Activated naive CD4-positive, alpha-beta T cell treated with anti-CD3 and anti-CD28 coated beads for 36 hours (primary cell): ENCODE measurements around the gene SLC25A23. TPM values are rescaled to one million over a fixed set of nuclear protein-coding genes. Genes with fewer than 3 reads are reported as not detected.

Experiments used
- CTCF ChIA-PET: fragments of 350-600 bp; sonication (Branson Sonifier 250); formaldehyde crosslinking; loops from one replicate; lab custom pipeline; 2021; ENCODE audit warnings: antibody characterized with exemption; lab: Charles Lee
- DNase-seq: peaks from one replicate; pipeline ENCODE4 v3.0.0-alpha.2; 2020
- H3K27ac Mint-ChIP-seq: one replicate; pipeline ENCODE4 v1.8.0; 2021; ENCODE audit warnings: mild to moderate bottlenecking, mixed read lengths
- H3K27me3 Mint-ChIP-seq: one replicate; pipeline ENCODE4 v1.8.0; 2021; ENCODE audit warnings: low read depth, mixed read lengths
- H3K36me3 Mint-ChIP-seq: one replicate; pipeline ENCODE4 v1.8.0; 2021; ENCODE audit warnings: low read depth, mixed read lengths
- H3K4me1 Mint-ChIP-seq: one replicate; pipeline ENCODE4 v1.8.0; 2021; ENCODE audit warnings: low read depth, mixed read lengths
- H3K4me3 Mint-ChIP-seq: one replicate; pipeline ENCODE4 v1.8.0; 2021; ENCODE audit warnings: mild to moderate bottlenecking, moderate library complexity, mixed read lengths
- H3K9me3 Mint-ChIP-seq: one replicate; pipeline ENCODE4 v1.8.0; 2021; ENCODE audit warnings: mixed read lengths
- intact Hi-C: fragments of 100-400 bp; cut with micrococcal nuclease; formaldehyde crosslinking; loops from one replicate; pipeline ENCODE4 v1.15.1; 2023
- total RNA-seq, 2 experiments: library from RNA; stranded (reverse); gene quantifications; one replicate each; pipeline ENCODE4 v1.2.3, GENCODE V29; 2021

Gene SLC25A23
- total RNA-seq, 2 experiments from 2014 or later = 16.2 to 18.2 TPM

DNA sequence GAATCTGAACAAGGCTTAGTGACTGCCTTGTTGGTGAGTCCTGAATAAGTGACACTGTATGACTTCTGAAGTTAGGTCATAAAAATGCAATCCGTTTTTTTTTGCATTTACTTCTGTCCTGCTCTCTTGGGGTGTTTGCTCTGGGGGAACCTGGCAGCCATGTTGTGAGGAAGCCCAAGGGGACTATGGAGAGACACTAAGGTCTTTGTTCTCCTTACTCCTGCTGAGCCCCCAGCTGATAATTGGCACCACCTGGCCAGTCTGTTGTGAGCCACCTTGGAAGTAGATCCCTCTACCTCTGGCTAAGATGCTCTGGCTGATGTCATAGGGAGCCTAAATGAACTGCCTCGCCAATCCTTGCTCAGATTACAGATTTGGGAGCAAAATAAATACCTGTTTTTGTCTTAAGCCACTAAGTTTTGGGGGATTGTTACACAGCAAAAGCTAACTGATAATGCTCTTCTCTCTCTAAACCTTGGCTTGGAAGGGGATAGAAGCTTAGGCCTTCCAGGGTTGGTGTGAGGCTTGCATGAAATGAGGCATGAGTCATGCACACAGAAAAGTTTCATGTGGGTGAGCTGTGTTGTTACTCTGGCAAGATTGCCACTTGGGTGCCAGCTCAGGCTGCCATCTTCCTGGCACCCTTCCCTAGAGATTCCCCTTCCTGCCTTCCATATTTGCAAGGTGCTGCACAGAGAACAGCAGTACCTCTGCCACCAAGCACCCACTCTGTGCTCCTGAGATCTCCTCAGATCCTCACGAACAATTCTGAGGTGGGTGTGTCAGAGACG, 32.4 kb upstream of the SLC25A23 start:
- H3K27me3 Mint-ChIP-seq = no peaks in the 10 kb centered on the region
- no peak overlapping the region for H3K4me3 Mint-ChIP-seq
- CTCF ChIA-PET = interaction anchor here (0.9 to 2.3 kb wide), 2 partner anchors 10 to 14 kb away, joined by 3 to 6 read pairs; no protein-coding TSS in a partner anchor
- H3K27ac Mint-ChIP-seq = no peak overlapping the region
- H3K9me3 Mint-ChIP-seq = peaks cover 8% of the 10 kb centered on the region
- H3K36me3 Mint-ChIP-seq = no peaks in the 10 kb centered on the region
- intact Hi-C loops = no loop called here
- no peaks in the 10 kb centered on the region for H3K4me1 Mint-ChIP-seq
- no peak for DNase-seq

DNA sequence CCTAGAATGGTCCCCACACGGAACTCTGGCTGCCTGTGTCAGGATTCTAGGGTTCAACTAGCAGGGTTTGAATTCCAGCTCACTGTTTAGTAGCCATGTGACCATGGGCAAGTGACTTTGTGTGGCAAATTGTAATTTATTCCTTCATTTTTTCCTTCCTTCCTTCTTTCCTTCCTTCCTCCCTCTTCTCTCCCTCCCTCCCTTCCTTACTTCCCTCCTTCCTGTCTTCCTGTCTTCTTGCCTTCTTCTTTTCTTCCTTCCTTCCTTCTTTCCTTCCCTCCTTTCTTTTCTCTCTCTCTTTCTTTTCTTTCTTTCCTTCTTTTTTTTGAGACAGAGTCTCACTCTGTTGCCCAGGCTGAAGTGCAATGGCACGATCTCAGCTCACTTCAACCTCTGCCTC, 30.5 kb upstream of the SLC25A23 start:
- H3K9me3 Mint-ChIP-seq = peaks cover 8% of the 10 kb centered on the region
- CTCF ChIA-PET = interaction anchor here (0.5 to 2.3 kb wide), 2 partner anchors 8 to 1042 kb away, joined by 3 to 6 read pairs; no protein-coding TSS in a partner anchor
- DNase-seq = no peak
- no peaks in the 10 kb centered on the region for H3K4me1 Mint-ChIP-seq
- no peaks in the 10 kb centered on the region for H3K36me3 Mint-ChIP-seq
- H3K27ac Mint-ChIP-seq = no peak overlapping the region
- intact Hi-C loops = no loop called here
- H3K4me3 Mint-ChIP-seq = peak overlapping the region; percentile 43
- H3K27me3 Mint-ChIP-seq = no peaks in the 10 kb centered on the region

DNA sequence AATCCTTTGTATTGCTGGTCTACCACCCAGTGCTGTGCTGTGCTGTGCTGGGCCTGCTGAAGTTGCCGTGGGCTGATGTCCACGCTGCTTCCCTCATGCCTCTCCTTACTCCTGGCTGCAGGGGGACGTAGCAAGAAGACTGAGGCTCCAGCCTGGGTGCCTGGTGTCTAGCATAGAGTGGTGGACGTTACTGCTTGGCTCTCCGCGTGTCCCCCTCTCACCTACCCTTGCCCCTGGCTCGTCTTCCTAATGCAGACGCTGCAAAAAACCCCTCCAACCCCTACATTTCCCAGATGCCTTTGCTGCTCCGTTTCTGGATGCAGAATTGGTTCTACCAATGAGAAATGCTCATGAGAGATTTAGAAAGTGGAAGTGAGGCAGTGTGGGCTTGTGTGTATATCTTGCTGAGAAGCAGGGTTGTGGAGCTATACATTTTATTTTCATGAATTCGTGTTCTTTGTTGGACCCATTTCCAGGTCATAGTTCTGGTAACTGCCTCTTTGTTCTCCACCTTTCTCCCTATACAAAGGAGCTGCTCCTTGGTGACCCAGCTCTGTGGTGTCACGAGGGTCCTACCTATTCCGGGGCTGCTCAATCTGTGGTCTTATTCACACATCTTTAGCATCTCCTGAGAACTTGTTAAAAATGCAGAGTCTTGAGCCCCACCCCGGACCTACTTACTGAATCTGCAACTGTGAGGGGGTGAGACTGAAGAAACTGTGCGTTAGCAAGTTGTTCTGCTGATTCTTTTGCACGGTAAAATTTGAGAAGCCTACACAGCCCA, 29.9 kb upstream of the SLC25A23 start:
- H3K4me3 Mint-ChIP-seq = peak overlapping the region; percentile 43
- DNase-seq = peak; percentile 15
- peak overlapping the region; percentile 5 for H3K27ac Mint-ChIP-seq
- H3K27me3 Mint-ChIP-seq = no peaks in the 10 kb centered on the region
- CTCF ChIA-PET = interaction anchor here (0.5 kb wide), 1 partner anchor 1041 kb away, joined by 3 read pairs; no protein-coding TSS in a partner anchor
- H3K4me1 Mint-ChIP-seq = no peaks in the 10 kb centered on the region
- peaks cover 8% of the 10 kb centered on the region for H3K9me3 Mint-ChIP-seq
- intact Hi-C loops = no loop called here
- H3K36me3 Mint-ChIP-seq = no peaks in the 10 kb centered on the region

DNA sequence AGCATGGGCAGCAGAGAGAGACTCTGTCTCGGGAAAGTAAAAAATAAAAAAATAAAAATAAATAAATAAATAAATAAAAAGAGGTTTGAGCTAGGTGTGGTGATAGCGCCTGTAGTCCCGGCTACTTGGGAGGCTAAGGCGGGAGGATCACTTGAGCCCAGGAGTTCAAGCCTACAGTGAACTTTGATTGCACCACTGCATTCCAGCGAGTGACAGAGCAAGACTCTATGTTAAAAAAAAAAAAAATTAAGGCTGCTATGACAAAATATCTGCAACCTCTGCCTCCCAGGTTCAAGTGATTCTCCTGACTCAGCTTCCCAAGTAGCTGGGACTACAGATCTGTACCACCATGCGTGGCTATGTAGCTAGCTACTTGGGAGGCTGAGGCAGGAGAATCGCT, 25.2 kb upstream of the SLC25A23 start:
- Mint-ChIP-seq H3K36me3 (peaks cover 1% of the 10 kb centered on the region), H3K27me3 (no peaks in the 10 kb centered on the region), H3K27ac (no peak overlapping the region), H3K9me3 (no peaks in the 10 kb centered on the region), H3K4me1 (peaks cover 26% of the 10 kb centered on the region), H3K4me3 (no peak overlapping the region)
- intact Hi-C loops = loop anchor here (5.0 kb wide), 2 partner anchors 58 to 123 kb away; partner anchors contain the start of gene CLPP
- CTCF ChIA-PET = no interaction called here
- no peak for DNase-seq

DNA sequence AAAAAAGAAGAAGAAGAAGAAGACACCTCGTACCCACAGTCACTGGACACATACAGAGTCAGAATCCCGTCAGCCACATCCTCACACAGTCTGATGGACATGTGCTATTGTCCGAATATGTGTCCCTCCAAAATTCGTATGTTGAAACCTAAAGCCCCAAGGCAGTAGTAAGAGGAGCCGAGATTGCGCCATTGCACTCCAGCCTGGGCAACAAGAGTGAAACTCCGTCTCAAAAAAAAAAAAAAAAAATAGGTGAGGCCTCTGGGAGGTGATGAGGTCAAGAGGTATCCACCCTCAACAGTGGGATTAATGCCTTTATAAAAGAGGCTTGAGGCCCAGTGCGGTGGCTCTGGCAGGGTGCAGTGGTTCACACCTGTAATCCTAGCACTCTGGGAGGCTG, 24.6 kb upstream of the SLC25A23 start:
- H3K4me3 Mint-ChIP-seq = no peak overlapping the region
- H3K9me3 Mint-ChIP-seq = no peaks in the 10 kb centered on the region
- CTCF ChIA-PET = no interaction called here
- intact Hi-C loops = loop anchor here (5.0 kb wide), 2 partner anchors 57 to 122 kb away; partner anchors contain the start of gene CLPP
- DNase-seq = no peak
- H3K36me3 Mint-ChIP-seq = peaks cover 1% of the 10 kb centered on the region
- peaks cover 30% of the 10 kb centered on the region for H3K4me1 Mint-ChIP-seq
- H3K27me3 Mint-ChIP-seq = no peaks in the 10 kb centered on the region
- H3K27ac Mint-ChIP-seq = no peak overlapping the region

DNA sequence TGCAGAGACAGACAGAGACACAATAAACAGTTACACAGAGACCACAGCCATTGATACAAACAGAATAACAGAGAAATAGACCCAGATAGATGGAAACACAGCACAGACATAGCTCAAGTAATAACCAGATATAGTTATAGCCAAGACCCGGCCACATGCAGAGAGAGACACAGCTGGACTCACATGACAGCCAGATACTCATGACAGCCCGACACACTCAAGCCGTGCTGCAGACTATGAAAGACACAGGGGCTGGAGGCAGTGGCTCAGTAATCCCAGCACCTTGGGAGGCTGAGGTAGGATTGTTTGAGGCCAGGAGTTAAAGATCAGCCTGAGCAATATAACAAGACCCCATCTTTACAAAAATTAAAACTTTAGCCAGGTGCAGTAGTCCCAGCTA, 23.6 kb upstream of the SLC25A23 start:
- H3K36me3 Mint-ChIP-seq = peaks cover 1% of the 10 kb centered on the region
- no peaks in the 10 kb centered on the region for H3K9me3 Mint-ChIP-seq
- peak overlapping the region; percentile 94 for H3K27ac Mint-ChIP-seq
- no peak overlapping the region for H3K4me3 Mint-ChIP-seq
- intact Hi-C loops = loop anchor here (2.0 to 5.0 kb wide), 3 partner anchors 18 to 121 kb away; partner anchors contain the start of gene CLPP
- no peak for DNase-seq
- no peaks in the 10 kb centered on the region for H3K27me3 Mint-ChIP-seq
- CTCF ChIA-PET = interaction anchor here (1.3 kb wide), 1 partner anchor 16 kb away, joined by 7 read pairs; no protein-coding TSS in a partner anchor
- H3K4me1 Mint-ChIP-seq = peaks cover 31% of the 10 kb centered on the region

DNA sequence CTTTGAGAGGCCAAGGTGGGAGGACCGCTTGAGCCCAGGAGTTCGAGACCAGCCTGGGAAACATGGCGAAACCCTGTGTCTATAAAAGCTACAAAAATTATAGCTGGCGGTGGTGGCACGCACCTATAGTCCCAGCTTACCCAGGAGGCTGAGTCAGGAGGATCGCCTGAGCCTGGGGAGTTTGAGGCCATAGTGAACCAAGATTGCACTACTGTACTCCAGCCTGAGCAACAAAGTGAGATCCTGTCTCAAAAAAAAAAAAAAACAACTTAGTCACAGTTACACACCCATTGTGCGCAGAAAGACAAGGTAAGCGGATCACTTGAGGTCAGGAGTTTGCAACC, 22.7 kb upstream of the SLC25A23 start:
- intact Hi-C loops = loop anchor here (2.0 to 5.0 kb wide), 3 partner anchors 18 to 120 kb away; partner anchors contain the start of gene CLPP
- DNase-seq = peak; percentile 29
- no peaks in the 10 kb centered on the region for H3K9me3 Mint-ChIP-seq
- CTCF ChIA-PET = interaction anchor here (1.0 to 1.8 kb wide), 4 partner anchors 9 to 382 kb away, joined by 5 to 7 read pairs (median 6); no protein-coding TSS in a partner anchor
- peak overlapping the region; percentile 95 for H3K4me3 Mint-ChIP-seq
- no peaks in the 10 kb centered on the region for H3K27me3 Mint-ChIP-seq
- peaks cover 3% of the 10 kb centered on the region for H3K36me3 Mint-ChIP-seq
- peaks cover 31% of the 10 kb centered on the region for H3K4me1 Mint-ChIP-seq
- H3K27ac Mint-ChIP-seq = peak overlapping the region; percentile 94

DNA sequence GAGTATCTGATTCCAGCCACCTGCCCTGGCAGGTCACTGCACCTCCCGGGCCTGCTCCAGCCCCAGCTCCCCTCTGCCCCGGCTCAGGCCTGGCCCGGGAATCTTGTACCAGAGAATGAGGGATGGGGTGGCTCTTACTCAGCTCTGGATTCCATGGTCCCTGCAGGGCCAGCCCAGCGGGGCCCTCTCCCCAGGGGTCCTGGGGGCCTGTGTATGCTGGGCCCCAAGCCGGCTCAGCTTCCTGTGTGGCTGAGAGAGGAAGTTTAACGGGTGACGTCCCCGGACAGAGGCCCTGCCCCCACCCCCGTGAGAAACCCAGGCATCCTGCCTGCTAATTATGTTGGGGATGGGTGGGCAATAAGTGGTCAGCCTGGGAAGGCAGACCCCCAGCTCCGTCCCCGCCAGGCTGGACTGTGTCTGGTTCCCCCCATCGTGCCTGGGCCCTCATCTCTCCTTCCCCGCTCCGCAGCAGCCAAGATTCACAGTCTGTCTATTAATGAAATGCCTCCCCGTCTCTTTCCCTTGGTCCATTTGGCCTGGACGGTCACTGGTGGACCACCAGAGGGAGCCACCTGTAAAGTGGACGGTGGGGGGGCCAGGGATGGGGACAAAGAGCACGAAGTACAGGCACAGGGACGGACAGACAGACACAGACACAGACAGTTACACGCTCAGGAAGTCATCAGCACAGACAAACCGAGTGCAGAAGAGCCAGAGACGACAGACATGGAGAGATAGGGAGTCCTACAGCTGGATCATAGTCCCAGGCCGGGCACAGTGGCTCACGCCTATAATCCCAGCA, 22.1 kb upstream of the SLC25A23 start, which contains the start of gene DENND1C:
TSS of gene DENND1C (minus strand) at position 247 of the 802 bp plus-strand sequence. CDS start at position 155, 92 bp downstream.
- H3K4me3 Mint-ChIP-seq = peak within 1 kb of the TSS; percentile 95
- intact Hi-C loops = loop anchor here (1.0 to 5.0 kb wide), 4 partner anchors 19 to 119 kb away; partner anchors contain the start of gene CLPP
- DNase-seq = peak; percentile 86
- peak within 1 kb of the TSS; percentile 94 for H3K27ac Mint-ChIP-seq
- no peaks in the 10 kb centered on the region for H3K9me3 Mint-ChIP-seq
- H3K4me1 Mint-ChIP-seq = peaks cover 31% of the 10 kb centered on the region
- CTCF ChIA-PET = interaction anchor here (0.5 to 1.8 kb wide), 9 partner anchors 10 to 382 kb away, joined by 3 to 7 read pairs (median 5); partner anchors contain the start of gene SLC25A23
- no peaks in the 10 kb centered on the region for H3K27me3 Mint-ChIP-seq
- peaks cover 5% of the 10 kb centered on the region for H3K36me3 Mint-ChIP-seq

DNA sequence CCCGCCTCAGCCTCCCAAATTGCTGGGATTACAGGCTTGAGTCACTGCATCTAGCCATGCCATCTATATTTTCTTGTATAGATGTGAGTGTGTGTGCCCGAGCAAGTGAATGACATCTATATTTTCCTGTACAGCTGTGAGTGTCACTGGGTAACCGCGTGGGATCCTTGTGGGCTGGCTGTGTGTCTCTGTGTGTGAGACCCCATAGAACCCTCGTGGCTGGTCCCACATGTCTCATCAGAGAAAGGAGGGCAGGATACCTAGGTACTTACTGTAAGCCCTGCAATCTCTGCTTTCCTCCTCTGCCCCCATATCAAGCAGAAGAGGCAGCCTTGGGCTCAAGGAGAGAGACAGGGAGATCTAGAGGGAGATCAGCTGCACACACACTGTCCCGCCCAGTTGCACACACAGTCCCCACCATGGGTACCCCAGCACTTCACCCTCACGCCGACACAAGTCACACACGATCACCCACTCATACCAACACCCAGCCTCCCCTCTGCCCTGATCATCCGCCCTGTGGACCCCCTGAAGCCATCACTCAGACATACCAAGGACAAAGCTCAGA, 21.3 kb upstream of the SLC25A23 start:
- CTCF ChIA-PET = interaction anchor here (1.0 to 1.8 kb wide), 6 partner anchors 17 to 383 kb away, joined by 3 to 6 read pairs (median 4); partner anchors contain the start of gene SLC25A23
- Mint-ChIP-seq H3K4me1 (peaks cover 31% of the 10 kb centered on the region), H3K27me3 (no peaks in the 10 kb centered on the region), H3K4me3 (peak overlapping the region; percentile 95), H3K9me3 (no peaks in the 10 kb centered on the region), H3K27ac (peak overlapping the region; percentile 94), H3K36me3 (peaks cover 12% of the 10 kb centered on the region)
- DNase-seq = peak; percentile 38
- intact Hi-C loops = loop anchor here (1.0 to 5.0 kb wide), 3 partner anchors 21 to 119 kb away; partner anchors contain the start of gene CLPP

DNA sequence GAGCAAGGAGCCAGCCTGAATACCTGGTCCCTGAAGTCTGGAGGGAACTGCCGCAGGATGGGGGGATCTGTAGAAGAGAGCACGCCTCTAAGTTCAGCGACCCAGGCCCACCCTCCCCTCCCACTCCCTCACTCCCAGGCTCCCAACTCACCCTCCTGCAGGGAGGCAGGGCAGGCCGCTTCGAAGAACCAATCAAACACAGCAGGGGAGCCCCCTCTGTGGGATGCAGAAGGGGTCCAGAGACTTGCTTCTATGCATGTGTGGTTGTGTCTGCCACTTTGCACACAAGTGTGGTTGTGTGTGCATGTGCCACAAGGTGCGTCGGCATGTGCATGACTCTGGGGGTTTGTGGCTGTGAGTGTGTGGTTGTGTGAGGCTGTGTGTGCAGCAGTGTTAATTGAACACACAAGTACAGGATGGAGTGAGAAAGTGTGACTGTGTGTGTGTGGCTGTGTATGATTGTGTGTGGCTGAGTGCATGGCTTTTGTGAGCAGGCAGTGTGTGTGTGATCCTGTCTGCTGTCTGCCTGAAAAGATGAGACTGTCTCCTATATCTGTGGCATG, 20.3 kb upstream of the SLC25A23 start:
- H3K27ac Mint-ChIP-seq = peak overlapping the region; percentile 43
- H3K36me3 Mint-ChIP-seq = peaks cover 12% of the 10 kb centered on the region
- intact Hi-C loops = loop anchor here (5.0 kb wide), 2 partner anchors 53 to 118 kb away; partner anchors contain the start of gene CLPP
- DNase-seq = no peak
- peaks cover 31% of the 10 kb centered on the region for H3K4me1 Mint-ChIP-seq
- CTCF ChIA-PET = no interaction called here
- peak overlapping the region; percentile 95 for H3K4me3 Mint-ChIP-seq
- H3K9me3 Mint-ChIP-seq = no peaks in the 10 kb centered on the region
- no peaks in the 10 kb centered on the region for H3K27me3 Mint-ChIP-seq

DNA sequence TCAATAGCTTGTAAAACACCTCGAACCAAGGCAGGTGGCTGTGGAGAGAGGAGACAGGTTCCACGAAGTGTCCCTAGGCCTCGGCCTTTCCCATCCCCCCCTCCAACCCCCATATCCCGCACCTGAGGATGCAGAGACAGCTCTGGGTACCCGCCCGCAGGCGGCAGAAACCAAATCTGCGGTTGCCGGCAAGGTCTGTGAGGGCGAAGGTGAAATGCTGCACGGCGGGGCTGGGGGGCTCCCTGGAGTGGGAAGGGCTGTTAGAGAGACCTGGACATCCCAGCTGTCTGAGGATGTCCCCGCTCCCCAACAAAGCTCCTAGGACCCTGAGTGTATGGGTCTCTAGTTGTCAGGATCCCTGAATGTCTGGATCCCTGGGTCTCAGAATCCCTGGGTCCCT, 19.2 kb upstream of the SLC25A23 start:
- H3K27me3 Mint-ChIP-seq = no peaks in the 10 kb centered on the region
- DNase-seq = no peak
- no peak overlapping the region for H3K27ac Mint-ChIP-seq
- H3K9me3 Mint-ChIP-seq = no peaks in the 10 kb centered on the region
- no peak overlapping the region for H3K4me3 Mint-ChIP-seq
- peaks cover 31% of the 10 kb centered on the region for H3K4me1 Mint-ChIP-seq
- CTCF ChIA-PET = no interaction called here
- intact Hi-C loops = no loop called here
- H3K36me3 Mint-ChIP-seq = peaks cover 15% of the 10 kb centered on the region
